A673 (cell line): ENCODE results near the gene KIRREL3. TPM values are rescaled to one million over a fixed set of nuclear protein-coding genes. Genes with fewer than 3 reads are reported as not detected.

Experiments
- BruUV-seq: library from RNA; stranded (reverse); fragments of 400-500 nt; replicated peaks from 2 replicates; lab custom pipeline; 2021; lab: Mats Ljungman, UMichigan
- CTCF ChIA-PET: fragments of 300-600 bp; sonication (Branson Sonifier 250); formaldehyde crosslinking; loops from one replicate; lab custom pipeline; 2022; ENCODE audit warnings: antibody characterized with exemption; lab: Charles Lee
- POLR2A ChIA-PET: fragments of 300-600 bp; sonication (Branson Sonifier 250); formaldehyde crosslinking; loops from one replicate; lab custom pipeline; 2022; ENCODE audit warnings: antibody characterized with exemption; ENCODE audit not compliant: low non-redundant PET; lab: Charles Lee
- DNase-seq: peaks from one replicate; pipeline ENCODE4 v3.0.0-alpha.2; 2015; ENCODE audit warnings: low spot score
- H3K27ac ChIP-seq: fragments of 200-600 bp; sonication (generic); 2 replicates; pipeline ENCODE4 v1.5.1; 2016; ENCODE audit warnings: mixed run types, low read depth, mild to moderate bottlenecking, mixed read lengths, antibody characterized with exemption, low read length; ENCODE audit not compliant: poor library complexity, severe bottlenecking
- H3K27me3 ChIP-seq: fragments of 200-600 bp; sonication (generic); replicated peaks from 2 replicates; pipeline ENCODE4 v1.6.1; 2017; ENCODE audit warnings: mixed run types, low read depth, mild to moderate bottlenecking, mixed read lengths, antibody characterized with exemption, low read length; ENCODE audit not compliant: insufficient read depth, poor library complexity
- H3K36me3 ChIP-seq: fragments of 200-600 bp; sonication (generic); 2 replicates; pipeline ENCODE4 v1.6.1; 2016; ENCODE audit warnings: mixed run types, mild to moderate bottlenecking, mixed read lengths, antibody characterized with exemption, low read length; ENCODE audit not compliant: insufficient read depth, poor library complexity, severe bottlenecking
- H3K4me1 ChIP-seq: fragments of 200-600 bp; sonication (generic); 2 replicates; pipeline ENCODE4 v1.6.1; 2017; ENCODE audit warnings: mixed run types, mild to moderate bottlenecking, mixed read lengths, antibody characterized with exemption, low read length; ENCODE audit not compliant: insufficient read depth, poor library complexity, severe bottlenecking
- H3K4me3 ChIP-seq: fragments of 200-600 bp; sonication (generic); 2 replicates; pipeline ENCODE4 v1.5.1; 2016; ENCODE audit warnings: low read depth, mixed run types, mild to moderate bottlenecking, mixed read lengths, low read length; ENCODE audit not compliant: poor library complexity, severe bottlenecking
- H3K9me3 ChIP-seq: fragments of 200-600 bp; sonication (generic); 2 replicates; pipeline ENCODE4 v1.6.1; 2016; ENCODE audit warnings: mixed run types, low read depth, mild to moderate bottlenecking, mixed read lengths, antibody characterized with exemption, low read length; ENCODE audit not compliant: poor library complexity, severe bottlenecking
- CTCF ChIP-seq: fragments of 300-800, 200-600 bp; sonication (generic); conservative IDR thresholded peaks from 2 replicates; pipeline ENCODE4 v1.5.1; 2017; ENCODE audit warnings: low read depth, mild to moderate bottlenecking, antibody characterized with exemption, low read length, moderate library complexity, mixed read lengths
- EZH2 ChIP-seq: fragments of 200-600 bp; sonication (generic); IDR thresholded peaks from 2 replicates; pipeline ENCODE4 v1.6.1; 2017; ENCODE audit warnings: borderline replicate concordance, low read depth, mild to moderate bottlenecking, mixed read lengths, antibody characterized with exemption, low read length; ENCODE audit not compliant: poor library complexity, severe bottlenecking
- intact Hi-C: fragments of 100-400 bp; cut with micrococcal nuclease; formaldehyde crosslinking; loops from one replicate; pipeline ENCODE4 v1.10.0; 2022; ENCODE audit not compliant: unreplicated experiment
- total RNA-seq: library from RNA; stranded (reverse); gene quantifications from 2 replicates; pipeline ENCODE4 v1.2.3, GENCODE V29; 2021

Gene KIRREL3
- total RNA-seq, 1 experiment from 2014 or later: not detected

GRCh38 chr11:126564566-126564965 is 436.0 kb downstream of the KIRREL3 start:
- DNase-seq: no peak
- ChIA-PET POLR2A (no interaction called here), CTCF (no interaction called here)
- H3K27ac ChIP-seq: no peak overlapping the region
- no peaks in the 10 kb centered on the region for H3K4me1 ChIP-seq
- H3K4me3 ChIP-seq: no peak overlapping the region
- TF ChIP-seq CTCF: no peak
- H3K9me3 ChIP-seq: no peaks in the 10 kb centered on the region
- intact Hi-C loops: no loop called here
- H3K27me3 ChIP-seq: peaks cover 21% of the 10 kb centered on the region
- H3K36me3 ChIP-seq: no peaks in the 10 kb centered on the region
- BruUV-seq: no TSS peak

GRCh38 chr11:126561327-126561893 is 439.2 kb downstream of the KIRREL3 start:
- no peak overlapping the region for H3K27ac ChIP-seq
- no peak overlapping the region for H3K4me3 ChIP-seq
- H3K9me3 ChIP-seq: no peaks in the 10 kb centered on the region
- DNase-seq: peak; percentile 81
- intact Hi-C loops: no loop called here
- ChIA-PET CTCF (interaction anchor here (1.0 kb wide), 1 partner anchor 80 kb away, joined by 4 read pairs; no protein-coding TSS in a partner anchor), POLR2A (no interaction called here)
- H3K36me3 ChIP-seq: no peaks in the 10 kb centered on the region
- no peaks in the 10 kb centered on the region for H3K4me1 ChIP-seq
- BruUV-seq: no TSS peak
- peaks cover 13% of the 10 kb centered on the region for H3K27me3 ChIP-seq
- no peak for TF ChIP-seq EZH2
- no peak for TF ChIP-seq CTCF

GRCh38 chr11:126560221-126560620 is 440.3 kb downstream of the KIRREL3 start:
- no TSS peak for BruUV-seq
- CTCF ChIA-PET: no interaction called here

More at GRCh38 chr11:126560221-126560620, 440.3 kb downstream of the KIRREL3 start:
- Histone ChIP-seq H3K27me3 (peaks cover 7% of the 10 kb centered on the region), H3K36me3 (no peaks in the 10 kb centered on the region), H3K4me3 (no peak overlapping the region), H3K4me1 (no peaks in the 10 kb centered on the region), H3K9me3 (no peaks in the 10 kb centered on the region), H3K27ac (no peak overlapping the region)
- no peak for DNase-seq
- intact Hi-C loops: no loop called here
- TF ChIP-seq EZH2 (no peak), CTCF (no peak)
- POLR2A ChIA-PET: no interaction called here
